NCI-H1092 treated with DMSO at 0.1 percent for 48 hours (cell line): ENCODE measurements around the gene B4GALNT2.
A peak's percentile ranks its signal among the peaks of the same experiment; 100 is the strongest.
"Not testable (repeated sequence)": the region's sequence is repeated elsewhere in the genome, so short reads cannot be mapped to it uniquely, and the experiment has no call there.

Experiments
- DNase-seq: peaks from one replicate; lab custom pipeline; 2025; lab: John Stamatoyannopoulos, UW

Gene B4GALNT2

DNA sequence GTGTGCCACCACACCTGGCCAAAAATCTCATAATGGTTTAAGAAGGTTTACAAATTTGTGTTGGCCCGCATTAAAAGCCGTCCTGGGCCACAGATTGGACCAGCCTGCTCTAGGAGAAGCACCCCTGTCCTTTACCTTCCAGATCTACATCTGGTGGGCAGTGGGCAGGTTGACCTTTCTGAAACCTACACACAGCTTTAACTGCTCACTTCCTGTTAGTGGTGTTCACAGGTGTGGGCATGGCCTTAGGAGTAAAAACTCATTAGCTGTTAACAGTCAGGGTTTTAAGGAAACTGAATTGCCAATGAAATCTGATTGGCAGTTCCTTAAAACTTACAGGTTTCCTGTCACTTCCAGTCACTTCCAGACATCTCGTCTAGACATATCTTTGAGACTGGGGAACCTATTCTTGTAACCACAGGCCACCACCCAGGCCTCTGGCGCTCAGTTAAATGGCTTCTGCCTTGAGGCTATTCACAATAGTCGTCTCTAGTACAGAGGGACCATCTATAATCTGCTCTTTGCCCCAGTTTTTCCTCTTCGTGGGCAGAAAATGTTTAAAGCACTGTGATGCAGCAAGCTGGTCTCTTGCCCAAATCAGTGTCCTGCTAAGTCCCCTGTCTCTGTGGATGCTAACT is 48.5 kb downstream of the B4GALNT2 start:
- no peak for DNase-seq

DNA sequence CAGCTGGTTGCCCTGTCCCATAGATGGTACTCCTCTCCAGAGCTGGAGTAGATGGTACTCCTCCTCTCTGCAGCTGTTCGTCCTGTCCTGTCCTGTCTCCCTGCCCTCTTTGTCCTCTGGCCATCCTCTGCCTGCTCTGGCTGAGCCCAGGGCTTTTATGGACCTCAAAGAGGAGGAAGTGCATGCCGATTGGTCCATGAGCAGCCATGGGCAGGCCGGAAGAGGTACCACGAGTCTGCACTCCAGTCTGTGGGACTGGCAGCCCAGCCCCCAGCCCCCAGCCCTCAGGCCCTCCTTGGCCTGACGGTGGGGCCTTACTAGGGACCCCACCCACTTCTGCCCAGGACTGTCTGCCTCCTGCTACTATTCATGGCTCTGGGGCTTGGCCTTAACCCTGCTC is 50.8 kb downstream of the B4GALNT2 start:
- DNase-seq = no peak

DNA sequence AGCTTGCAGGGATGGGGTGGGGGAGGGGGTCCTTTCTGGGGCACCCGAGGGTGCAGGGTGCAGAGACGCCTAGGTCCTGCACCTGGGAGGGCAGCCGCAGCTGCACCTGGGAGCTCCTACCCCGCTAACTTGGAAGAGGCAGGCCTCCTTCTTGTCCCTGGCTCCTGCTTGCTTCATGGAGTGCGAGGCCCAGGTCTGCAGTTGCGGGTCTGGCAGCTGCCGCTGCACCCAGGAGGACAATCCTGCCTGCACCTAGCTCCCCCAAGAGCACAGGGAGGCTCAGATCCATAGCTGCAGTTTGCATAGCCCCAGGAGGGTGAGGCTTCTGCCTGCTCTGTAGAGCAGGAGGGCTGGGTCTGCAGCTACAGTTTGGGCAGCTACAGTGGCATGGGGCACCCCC is 51.2 kb downstream of the B4GALNT2 start:
- no peak for DNase-seq

DNA sequence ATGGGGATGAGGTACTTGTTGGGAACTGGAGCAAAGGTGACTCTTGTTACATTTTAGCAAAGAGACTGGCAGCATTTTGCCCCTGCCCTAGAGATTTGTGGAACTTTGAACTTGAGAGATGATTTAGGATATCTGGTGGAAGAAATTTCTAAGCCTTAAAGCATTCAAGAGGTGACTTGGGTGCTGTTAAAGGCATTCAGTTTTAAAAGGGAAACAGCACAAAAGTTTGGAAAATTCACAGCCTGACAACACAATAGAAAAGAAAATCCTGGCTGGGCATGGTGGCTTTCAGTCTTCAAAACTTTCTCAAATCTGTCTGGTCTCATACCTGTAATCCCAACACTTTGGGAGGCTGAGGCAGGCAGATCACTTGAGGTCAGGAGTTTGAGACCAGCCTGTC is 52.0 kb downstream of the B4GALNT2 start:
- DNase-seq = not testable (repeated sequence)

DNA sequence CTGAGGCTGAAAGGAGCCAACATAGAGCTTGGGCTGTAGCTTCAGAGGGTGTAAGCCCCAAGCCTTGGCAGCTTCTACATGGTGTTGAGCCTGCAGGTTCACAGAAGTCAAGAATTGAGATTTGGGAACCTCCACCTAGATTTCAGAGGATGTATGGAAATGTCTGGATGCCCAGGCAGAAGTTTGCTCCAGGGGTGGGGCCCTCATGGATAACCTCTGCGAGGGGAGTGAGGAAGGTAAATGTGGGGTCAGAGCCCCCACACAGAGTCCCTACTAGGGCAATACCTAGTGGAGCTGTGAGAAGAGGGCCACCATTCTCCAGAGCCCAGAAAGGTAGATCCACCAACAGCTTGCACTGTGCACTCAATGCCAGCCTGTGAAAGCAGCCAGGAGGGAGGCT is 52.8 kb downstream of the B4GALNT2 start:
- not testable (repeated sequence) for DNase-seq

DNA sequence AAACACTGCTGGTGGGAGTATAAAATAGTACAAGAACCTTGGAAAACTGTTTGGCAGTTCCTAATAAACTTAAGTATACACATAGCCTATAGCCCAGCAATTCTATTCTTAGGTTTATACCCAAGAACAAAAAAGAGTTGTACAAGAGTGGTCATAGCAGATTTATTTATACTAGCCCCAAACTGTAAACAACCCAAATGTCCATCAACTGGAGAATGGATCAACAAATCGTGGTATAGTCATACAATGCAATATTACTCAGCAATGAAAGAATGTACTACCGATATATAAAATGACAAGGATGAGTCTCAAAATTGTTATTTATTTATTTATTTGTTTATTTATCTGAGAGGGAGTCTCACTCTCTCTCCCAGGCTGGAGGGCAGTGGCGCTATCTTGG is 54.7 kb downstream of the B4GALNT2 start:
- DNase-seq = no peak

DNA sequence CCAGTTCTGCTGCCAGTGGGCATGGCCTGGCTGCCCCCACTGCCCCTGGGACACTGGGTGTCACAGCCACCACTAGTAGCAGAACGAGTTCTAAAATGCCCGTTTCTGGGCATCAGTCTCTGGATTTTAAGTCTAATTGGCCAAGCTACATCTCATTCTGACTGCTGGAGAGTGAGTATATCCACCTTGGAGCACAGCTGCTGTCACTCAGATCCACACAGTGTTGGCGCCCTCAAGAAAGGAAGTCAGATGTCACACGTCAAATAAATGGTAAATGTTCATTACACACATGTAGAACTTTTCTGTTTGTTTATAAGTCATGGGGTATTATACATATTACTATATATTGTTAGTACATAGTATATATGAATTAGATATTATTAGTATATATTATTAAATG is 58.4 kb downstream of the B4GALNT2 start:
- DNase-seq = no peak

DNA sequence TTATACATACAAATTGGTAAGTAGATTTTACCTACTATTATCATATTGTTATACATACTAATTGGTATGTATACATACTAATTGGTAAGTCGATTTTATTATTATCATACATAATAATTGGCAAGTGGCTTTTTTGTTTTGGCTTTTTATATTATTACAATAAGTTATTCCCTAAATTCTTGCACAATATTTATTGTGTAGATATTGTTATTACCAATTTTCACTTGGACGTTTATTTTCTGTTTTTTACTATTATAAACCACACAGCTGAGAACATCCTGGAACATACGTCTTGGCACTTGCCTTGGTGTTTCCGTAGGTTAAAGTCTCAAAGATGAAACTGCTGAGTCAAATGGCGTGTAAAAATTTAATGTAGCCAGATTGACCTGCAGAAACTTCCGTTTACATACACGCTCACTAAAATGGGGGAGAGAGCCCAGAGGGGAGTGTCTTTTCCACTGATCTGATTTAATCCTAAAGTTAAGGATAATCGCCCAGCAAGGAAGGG is 58.9 kb downstream of the B4GALNT2 start:
- no peak for DNase-seq

DNA sequence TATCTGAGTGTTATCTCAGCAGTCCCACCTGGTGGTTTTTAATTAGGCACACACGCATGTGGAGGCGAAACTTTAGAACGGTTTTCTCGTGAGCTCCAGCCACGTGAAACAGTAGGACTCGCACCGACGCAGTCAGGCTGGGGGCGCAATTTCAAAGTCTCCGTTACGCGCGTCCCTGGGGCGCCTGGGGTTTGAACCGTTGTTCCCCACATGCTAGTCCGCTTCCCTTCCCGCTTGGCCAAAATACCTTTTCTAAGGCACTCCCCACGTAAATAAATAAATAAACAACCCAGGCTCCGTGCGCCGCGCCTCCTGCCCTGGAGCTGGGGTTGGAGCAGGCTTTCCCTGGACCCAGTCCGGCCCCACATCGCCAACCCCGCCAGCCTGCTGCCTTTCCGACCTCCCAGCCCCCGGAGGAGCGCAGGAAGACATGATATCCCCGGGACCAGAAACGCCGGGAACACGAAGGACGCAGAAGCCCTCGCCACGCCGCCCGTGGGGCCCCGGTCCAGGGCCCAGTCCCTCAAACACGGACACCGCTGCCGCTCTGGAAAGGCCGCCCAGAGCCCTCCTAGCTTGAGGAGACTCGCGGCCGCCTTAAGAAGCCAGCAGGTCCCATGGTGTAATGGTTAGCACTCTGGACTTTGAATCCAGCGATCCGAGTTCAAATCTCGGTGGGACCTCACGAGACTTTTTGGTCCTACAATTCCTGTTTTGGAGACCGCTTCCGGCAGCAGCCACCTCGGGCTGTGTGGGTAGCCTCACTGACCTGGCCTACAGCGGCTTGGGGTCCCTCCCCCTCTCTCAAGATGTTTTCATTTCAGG is 59.6 kb downstream of the B4GALNT2 start:
- peak; percentile 76 for DNase-seq

DNA sequence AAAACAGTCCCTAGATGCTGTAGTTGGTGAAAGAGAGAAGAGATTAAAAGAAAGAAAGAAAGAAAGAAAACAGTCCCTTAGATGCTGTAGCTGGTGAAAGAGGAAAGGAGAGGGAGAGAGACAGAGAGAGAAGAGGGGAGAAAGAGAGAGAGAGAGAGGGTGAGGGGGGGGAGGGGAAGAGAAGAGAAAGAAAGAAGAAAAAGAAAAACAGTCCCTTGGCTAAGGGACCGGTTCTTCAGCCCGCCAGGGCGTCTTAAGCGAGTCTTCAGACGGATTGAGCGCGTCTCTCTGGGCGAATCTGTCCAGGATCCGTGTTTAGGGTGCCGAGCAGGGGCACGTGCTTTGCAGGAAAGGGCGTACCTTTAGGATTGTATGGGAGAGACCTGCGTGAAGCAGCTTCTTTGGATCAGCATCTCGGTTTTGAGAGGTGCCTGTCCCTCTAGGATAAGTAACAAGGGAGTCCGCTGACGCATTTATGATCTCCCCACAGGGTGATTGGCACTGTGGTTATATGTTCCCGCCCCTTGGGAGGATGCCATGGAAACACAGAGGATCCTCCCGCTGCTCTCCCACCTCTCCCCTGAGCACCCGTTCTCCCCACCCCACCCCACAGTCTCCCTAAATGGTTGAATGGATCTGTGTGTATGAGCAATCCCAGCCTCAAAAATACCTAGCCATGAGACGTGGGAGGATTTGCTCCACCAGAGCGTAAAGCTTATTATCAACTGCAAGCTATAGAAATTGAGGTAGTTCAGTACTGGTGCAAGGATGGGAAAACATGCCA is 61.1 kb downstream of the B4GALNT2 start:
- peak; percentile 2 for DNase-seq

DNA sequence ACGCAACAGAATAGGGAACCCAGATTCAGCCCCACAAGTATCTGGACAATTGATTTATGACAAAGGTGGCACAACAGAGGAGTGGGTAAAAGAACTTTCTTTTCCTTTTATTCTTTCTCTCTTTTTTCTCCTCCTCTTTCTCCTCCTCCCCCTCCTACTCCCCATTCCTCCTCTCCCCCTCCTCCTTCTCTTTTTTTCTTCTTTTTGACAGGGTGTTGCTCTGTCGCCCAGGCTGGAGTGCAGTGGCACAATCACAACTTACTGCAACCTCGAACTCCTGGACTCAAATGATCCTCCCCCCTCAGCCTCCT is 61.7 kb downstream of the B4GALNT2 start:
- no peak for DNase-seq

DNA sequence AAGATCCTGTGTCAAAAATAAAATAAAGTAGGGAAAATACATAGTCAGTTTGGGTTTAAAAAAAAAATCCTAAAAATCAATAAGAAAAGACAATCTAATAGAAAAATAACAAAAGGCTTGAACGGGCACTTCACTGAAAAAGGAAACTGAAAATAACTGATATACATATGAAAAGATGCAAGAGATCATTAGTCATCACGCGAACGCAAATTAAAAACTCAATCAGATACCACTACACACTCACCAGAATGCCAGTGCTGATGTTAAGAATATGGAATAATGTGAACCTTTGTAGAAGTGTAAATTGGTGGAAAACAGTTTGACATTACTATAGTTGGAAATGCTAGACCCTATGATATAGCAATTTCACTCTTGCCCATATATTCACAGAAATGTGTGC is 63.2 kb downstream of the B4GALNT2 start:
- no peak for DNase-seq

DNA sequence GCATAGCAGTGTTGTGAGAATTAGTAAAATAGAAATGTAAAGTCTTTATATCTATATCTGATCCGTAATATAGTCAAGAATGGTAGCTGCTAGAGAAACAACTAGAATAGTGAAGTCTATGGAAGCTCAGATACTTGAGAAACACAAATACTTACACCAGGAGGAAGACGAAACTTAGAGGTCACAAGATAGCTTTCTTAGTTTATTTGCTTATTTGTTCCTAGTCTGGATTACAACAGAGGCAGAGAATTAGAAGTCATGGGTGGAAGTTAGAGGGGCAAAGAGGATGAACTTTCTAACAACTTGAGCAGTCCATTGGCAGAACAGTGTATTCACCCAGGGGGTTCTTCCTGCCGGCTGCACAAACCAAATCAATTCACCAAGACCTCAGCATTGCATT is 64.0 kb downstream of the B4GALNT2 start:
- no peak for DNase-seq

DNA sequence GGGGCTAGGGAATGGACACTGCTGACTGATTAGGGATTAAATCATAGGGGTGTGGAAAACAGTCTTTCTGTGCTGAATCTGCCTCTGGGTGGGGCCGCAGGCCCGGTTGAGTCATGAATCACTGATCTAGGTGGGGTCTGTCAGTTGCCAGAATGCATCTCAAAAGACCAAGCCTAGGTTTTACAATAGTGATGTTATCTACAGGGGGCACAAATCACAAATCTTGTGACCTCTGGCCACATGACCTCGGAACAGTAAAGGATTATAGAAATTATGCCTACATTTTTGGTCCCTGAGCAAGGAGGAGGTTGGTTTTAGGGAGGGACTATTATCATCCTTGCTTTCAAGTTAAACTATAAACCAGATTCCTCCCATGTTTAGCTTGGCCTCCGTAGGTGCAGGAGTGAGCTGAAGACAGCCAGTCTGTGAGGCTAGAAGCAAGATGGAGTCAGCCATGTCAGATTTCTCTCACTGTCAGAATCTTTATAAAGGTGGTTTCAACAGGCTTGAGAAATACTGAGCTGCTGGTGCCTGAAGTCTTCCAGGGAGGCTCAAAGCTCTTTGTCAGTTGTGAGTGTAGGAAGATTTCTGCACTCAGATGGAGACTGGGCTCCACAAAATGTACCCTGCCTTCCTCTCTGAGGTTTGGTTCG is 64.9 kb downstream of the B4GALNT2 start:
- no peak for DNase-seq

DNA sequence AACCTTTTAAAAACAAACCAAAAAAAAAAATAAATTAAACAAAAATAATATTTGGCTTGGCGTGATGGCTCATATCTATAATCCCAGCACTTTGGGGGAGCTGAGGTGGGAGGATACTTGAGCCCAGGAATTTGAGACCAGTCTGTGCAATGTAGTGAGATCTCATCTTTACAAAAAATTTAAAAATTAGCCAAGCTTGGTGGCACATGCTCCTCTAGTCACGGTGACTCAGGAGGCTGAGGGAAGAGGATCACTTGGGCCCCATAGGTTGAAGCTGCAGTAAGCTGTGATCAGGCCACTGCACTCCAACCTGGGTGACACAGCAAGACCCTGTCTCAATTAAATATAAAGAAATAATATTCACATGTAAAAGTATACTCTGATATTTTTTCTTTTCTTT is 65.6 kb downstream of the B4GALNT2 start:
- DNase-seq = no peak

DNA sequence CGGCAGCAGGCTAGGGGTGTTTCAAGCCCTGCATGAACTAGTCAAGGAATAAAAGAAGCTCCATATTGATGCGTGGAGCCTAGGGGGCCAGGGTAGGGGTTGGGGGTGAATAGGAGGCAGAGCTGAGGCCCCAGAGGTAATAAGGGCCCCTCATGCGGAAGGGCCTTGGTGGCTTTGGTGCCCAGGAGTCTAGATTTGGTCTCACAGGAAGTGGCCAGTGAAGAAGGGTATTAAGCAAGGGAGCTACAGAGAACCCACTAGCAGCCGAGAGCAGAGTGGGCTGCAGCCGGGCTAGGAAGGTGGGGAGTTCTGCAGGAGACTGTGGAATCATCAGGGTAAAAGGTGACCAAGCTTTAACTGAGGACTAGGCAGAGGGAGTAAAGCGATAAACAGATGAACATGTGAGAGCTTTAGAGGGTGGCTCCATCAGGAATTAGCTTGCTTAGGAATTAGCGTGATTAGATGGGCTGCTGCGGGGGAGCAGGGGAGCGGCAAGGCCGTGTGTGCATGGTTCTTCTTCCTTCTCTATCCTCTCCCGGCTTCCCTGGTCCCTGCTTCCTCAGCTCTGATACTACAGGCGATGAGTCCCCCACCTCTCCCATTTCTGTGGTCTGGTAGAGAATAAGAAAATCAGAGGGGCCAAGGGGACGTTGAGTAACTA is 68.0 kb downstream of the B4GALNT2 start:
- no peak for DNase-seq

DNA sequence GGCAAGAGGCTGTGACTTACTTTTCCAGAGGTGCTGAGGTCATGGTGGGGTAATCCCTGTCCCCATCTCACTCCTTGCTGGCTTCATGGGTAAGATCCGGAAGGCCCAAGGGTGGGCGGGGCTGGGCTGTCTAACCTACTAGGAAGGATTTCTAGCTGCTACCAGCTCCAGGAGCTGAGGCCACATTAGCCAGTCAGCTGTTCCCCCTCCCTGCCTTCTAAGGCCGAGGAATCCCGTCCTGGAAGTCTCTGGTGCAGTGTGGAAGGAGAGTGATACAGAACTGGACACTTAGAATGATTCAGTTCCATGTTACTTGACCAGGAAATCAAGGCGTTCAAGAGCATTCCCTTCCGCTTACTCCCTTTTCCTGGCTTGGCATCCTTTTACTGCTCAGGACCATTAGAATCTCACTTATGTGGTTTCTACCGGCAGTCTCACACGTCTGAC is 68.9 kb downstream of the B4GALNT2 start:
- DNase-seq = no peak

DNA sequence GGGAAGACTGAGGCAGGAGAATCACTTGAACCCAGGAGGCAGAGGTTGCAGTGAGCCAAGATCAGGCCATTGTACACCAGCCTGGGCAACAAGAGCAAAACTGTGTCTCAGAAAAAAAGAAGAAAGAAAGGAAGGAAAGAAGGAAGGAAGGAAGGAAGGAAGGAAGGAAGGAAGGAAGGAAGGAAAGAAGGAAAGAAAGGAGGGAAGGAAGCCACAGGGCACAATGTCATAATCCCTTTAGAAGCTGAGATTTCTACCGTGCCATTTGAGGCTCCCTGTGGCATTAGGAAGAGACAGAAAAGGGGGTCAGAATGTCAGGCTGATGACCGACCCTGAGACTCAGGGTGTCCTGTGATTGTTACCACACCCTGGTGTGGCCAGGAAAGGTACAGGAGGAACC is 71.2 kb downstream of the B4GALNT2 start:
- no peak for DNase-seq

DNA sequence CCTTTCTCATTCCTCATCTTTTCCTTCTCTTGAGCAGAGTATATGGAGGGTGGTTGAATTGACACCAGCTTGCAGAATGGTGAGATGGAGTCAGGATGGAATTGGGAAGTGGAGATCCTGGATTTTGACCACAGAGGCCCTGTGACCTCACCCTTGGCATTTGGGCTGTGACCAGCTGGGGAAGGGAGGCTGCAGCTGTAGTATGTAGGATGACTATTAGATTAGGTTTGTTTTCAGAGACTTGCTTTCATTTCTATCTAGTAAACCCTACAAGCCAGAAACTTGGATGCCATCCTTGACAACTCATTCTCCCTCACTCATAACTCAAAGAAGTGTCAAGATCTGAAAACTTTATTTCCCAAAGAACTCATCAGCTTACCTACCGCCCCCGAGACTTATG is 71.9 kb downstream of the B4GALNT2 start:
- no peak for DNase-seq

DNA sequence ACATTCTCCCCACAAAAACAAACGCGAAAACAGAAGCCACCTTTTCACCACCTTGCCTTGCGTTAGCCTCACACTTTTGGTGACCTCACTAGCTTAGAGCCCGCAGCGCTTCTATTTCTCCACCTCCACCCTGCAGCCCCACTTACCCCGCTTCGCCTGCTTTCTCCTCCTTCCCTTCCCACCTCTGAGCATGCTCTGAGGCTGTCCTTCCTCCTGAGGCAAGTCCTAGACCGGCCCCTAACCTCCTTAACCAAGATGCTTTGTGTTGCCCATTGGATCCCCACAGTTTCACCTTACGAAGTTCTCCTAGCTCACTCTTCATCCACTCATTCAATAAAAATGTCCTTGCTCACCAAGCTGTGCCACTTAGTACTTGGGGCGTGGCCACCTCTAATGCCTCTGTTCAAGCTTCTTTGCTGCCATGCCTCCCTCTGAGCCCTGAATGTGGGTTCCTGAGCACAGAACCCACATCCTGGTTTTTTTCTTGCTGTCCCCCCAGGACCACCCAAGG is 76.5 kb downstream of the B4GALNT2 start:
- no peak for DNase-seq

DNA sequence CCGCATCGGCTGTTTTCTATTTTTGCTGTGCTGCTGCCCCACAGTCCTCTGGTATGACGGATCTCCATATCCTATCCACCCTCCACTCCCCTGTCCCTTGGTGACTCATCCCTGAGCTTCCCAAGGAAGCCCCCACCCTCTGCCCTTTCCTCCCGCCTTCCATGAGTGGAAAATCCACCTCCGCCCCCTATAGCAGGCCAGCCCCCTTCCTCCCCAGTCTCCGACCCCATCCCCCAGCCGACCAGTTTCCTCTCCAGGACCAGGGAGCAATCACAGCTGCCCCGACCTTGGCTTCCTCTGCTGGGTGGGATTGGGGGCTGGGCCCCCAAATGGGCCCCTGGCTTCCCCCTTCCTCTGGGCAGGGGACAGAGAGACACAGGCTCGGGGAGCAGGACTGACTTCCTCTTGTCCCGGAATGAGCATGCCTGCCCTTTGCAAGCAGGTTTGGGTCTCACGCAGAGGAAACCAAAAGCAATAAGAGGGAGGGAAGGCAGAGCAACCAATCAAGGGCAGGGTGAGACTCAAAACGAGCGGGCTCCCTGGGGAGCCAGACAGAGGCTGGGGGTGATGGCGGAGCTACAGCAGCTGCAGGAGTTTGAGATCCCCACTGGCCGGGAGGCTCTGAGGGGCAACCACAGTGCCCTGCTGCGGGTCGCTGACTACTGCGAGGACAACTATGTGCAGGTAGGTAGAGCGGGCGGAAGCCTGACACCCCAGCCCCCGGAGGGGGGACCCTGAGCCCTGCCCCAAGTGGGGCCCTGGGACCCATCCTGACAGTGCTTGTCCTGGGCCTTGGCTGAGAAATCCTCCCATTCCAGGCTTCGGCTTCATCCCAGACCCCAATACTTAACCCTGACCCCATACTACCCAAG is 77.8 kb downstream of the B4GALNT2 start, which contains the start of the genes ABI3 and GNGT2:
Gene ABI3, plus strand, starts transcription at position 550 of the 872 bp plus-strand sequence. Its CDS starts 18 bp downstream, at position 568.
Gene GNGT2, minus strand, starts transcription at position 417 of the 872 bp plus-strand sequence. CDS start 3,152 bp downstream, outside the sequence.
- DNase-seq = no peak
